Glutamatergic neuron (in vitro differentiated cells): ENCODE results near the gene LDLR. TPM values are rescaled to one million over a fixed set of nuclear protein-coding genes. Genes with fewer than 3 reads are reported as not detected.
A peak's percentile ranks its signal among the peaks of the same experiment; 100 is the strongest.
"Not testable (repeated sequence)": the region's sequence is repeated elsewhere in the genome, so short reads cannot be mapped to it uniquely, and the experiment has no call there.

Experiments used
- DNase-seq: peaks from one replicate; pipeline ENCODE4 v3.0.0; 2022
- H3K27ac Mint-ChIP-seq: one replicate; pipeline ENCODE4 v1.8.0; 2020; ENCODE audit warnings: mild to moderate bottlenecking, mixed read lengths, inconsistent platforms; ENCODE audit not compliant: unreplicated experiment
- H3K27me3 Mint-ChIP-seq: one replicate; pipeline ENCODE4 v1.8.0; 2020; ENCODE audit warnings: mild to moderate bottlenecking, moderate library complexity, mixed read lengths, inconsistent platforms; ENCODE audit not compliant: unreplicated experiment
- H3K36me3 Mint-ChIP-seq: one replicate; pipeline ENCODE4 v1.8.0; 2020; ENCODE audit warnings: mild to moderate bottlenecking, mixed read lengths, inconsistent platforms; ENCODE audit not compliant: unreplicated experiment
- H3K4me1 Mint-ChIP-seq: one replicate; pipeline ENCODE4 v1.8.0; 2020; ENCODE audit warnings: mild to moderate bottlenecking, low read depth, mixed read lengths, inconsistent platforms; ENCODE audit not compliant: unreplicated experiment
- H3K4me3 Mint-ChIP-seq: one replicate; pipeline ENCODE4 v1.8.0; 2020; ENCODE audit warnings: mild to moderate bottlenecking, mixed read lengths, inconsistent platforms; ENCODE audit not compliant: unreplicated experiment
- H3K9me3 Mint-ChIP-seq: one replicate; pipeline ENCODE4 v1.8.0; 2020; ENCODE audit warnings: mild to moderate bottlenecking, moderate library complexity, mixed read lengths, inconsistent platforms; ENCODE audit not compliant: unreplicated experiment
- CTCF ChIP-seq: fragments of 200-600 bp; sonication (generic); IDR thresholded peaks from one replicate; pipeline ENCODE4 v1.5.0; 2021; ENCODE audit not compliant: partially characterized antibody, unreplicated experiment
- microRNA-seq: library from miRNA; unstranded; fragments of <30 nt; microRNA quantifications from one replicate; pipeline ENCODE4, GENCODE V29; 2020; ENCODE audit not compliant: unreplicated experiment
- total RNA-seq: library from RNA; stranded (reverse); fragmentation: NEBNext Ultra II Directional; extraction: Animal tissue kit (Norgen Biotek cat#: 25700); gene quantifications from one replicate; pipeline ENCODE4 v1.2.1, GENCODE V29; 2021; ENCODE audit not compliant: unreplicated experiment

Gene LDLR
- total RNA-seq, 1 donor from 2014 or later: 147 TPM

GRCh38 chr19:11177592-11177991 lies 88.3 kb downstream of the LDLR start:
- Mint-ChIP-seq H3K36me3 (no peaks in the 10 kb centered on the region), H3K9me3 (peaks cover 1% of the 10 kb centered on the region), H3K4me3 (no peak overlapping the region), H3K27me3 (peaks cover 3% of the 10 kb centered on the region), H3K4me1 (no peaks in the 10 kb centered on the region), H3K27ac (no peak overlapping the region)
- no peak for TF ChIP-seq CTCF
- no peak for DNase-seq

DNA sequence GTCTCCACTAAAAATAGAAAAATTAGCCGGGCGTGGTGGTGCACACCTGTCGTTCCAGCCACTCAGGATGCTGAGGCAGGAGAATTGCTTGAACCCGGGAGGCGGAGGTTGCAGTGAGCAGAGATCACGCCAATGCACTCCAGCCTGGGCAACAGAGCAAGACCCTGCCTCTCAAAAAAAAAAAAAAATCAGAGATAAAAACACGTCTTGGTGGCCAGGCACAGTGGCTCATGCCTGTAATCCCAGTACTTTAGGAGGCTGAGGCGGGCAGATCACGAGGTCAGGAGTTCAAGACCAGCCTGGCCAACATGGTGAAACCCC lies 89.8 kb downstream of the LDLR start:
- not testable (repeated sequence) for DNase-seq, H3K27ac Mint-ChIP-seq, H3K36me3 Mint-ChIP-seq, H3K9me3 Mint-ChIP-seq, H3K4me1 Mint-ChIP-seq, H3K27me3 Mint-ChIP-seq, H3K4me3 Mint-ChIP-seq

DNA sequence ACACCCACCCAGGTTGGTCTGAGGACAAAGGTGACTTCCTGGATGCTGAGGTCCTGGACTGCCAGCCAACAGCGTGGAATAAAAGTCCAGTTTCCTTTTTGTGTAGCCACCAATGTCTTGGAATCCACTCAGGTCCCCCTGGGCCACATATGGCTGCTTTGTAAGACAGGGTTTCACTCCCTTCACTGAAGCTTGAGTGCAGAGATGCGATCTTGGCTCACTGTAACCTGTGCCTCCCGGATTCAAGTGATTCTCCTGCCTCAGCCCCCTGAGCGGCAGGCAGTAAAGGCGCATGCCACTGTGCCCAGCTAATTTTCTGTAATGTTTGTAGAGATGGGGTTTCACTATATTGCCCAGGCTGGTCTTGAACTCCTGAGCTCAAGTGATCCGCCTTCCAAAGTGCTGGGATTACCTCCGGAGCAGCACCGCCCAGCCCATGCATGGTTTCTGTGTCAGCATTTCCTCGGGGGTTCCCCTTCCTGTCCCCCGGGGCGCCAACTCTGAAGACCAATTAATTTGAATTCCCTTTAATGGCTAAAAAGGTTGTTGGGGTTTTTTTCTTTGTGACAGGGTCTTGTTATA lies 90.5 kb downstream of the LDLR start:
- Mint-ChIP-seq H3K27me3 (peaks cover 2% of the 10 kb centered on the region), H3K4me1 (no peaks in the 10 kb centered on the region), H3K27ac (no peak overlapping the region), H3K9me3 (peaks cover 1% of the 10 kb centered on the region), H3K36me3 (peaks cover 6% of the 10 kb centered on the region), H3K4me3 (no peak overlapping the region)
- TF ChIP-seq CTCF: no peak
- DNase-seq: no peak

DNA sequence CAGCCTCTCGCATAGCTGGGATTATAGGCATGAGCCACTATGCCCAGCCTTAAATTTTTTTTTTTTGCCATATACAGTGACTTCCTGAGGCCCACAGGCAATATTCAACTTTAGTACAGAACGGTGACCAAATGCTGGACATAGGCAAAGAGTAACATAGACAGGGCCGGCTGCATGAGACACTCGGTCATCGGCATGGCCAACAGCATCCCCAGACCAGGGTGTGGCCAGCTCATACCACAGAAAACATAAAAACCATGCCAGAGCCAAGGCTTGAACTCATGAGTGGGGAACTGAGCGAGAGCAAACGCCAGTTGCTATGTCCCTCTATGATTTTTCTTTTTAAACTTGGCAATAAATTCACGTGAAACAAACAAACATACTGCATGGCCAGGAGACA lies 91.1 kb downstream of the LDLR start:
- no peak for TF ChIP-seq CTCF
- H3K4me3 Mint-ChIP-seq: no peak overlapping the region
- H3K4me1 Mint-ChIP-seq: no peaks in the 10 kb centered on the region
- H3K36me3 Mint-ChIP-seq: peaks cover 6% of the 10 kb centered on the region
- peaks cover 1% of the 10 kb centered on the region for H3K9me3 Mint-ChIP-seq
- no peak overlapping the region for H3K27ac Mint-ChIP-seq
- H3K27me3 Mint-ChIP-seq: peaks cover 2% of the 10 kb centered on the region
- no peak for DNase-seq

GRCh38 chr19:11180975-11181374 lies 91.7 kb downstream of the LDLR start:
- H3K27ac Mint-ChIP-seq: not testable (repeated sequence)

GRCh38 chr19:11181488-11181887 lies 92.2 kb downstream of the LDLR start:
- Mint-ChIP-seq H3K36me3 (peaks cover 6% of the 10 kb centered on the region), H3K27me3 (peaks cover 2% of the 10 kb centered on the region), H3K4me3 (no peak overlapping the region), H3K4me1 (no peaks in the 10 kb centered on the region), H3K27ac (no peak overlapping the region), H3K9me3 (peaks cover 3% of the 10 kb centered on the region)
- DNase-seq: no peak
- no peak for TF ChIP-seq CTCF

More at GRCh38 chr19:11180975-11181374, 91.7 kb downstream of the LDLR start:
- not testable (repeated sequence) for H3K4me1 Mint-ChIP-seq, H3K9me3 Mint-ChIP-seq, H3K27me3 Mint-ChIP-seq, H3K36me3 Mint-ChIP-seq, DNase-seq, H3K4me3 Mint-ChIP-seq

Small RNA genes lying within 50 kb of the gene (microRNA-seq; reads per million reads assigned to microRNA genes)
- 35.1 reads per million, percentile 65 among the genes with 10 or more reads in this experiment for gene MIR6886

Other genes starting within 250 kb of the LDLR start
- gene C19orf38, start 241.0 kb upstream of the LDLR start, total RNA-seq: 0.44 TPM
- gene CARM1, start 217.9 kb upstream of the LDLR start, total RNA-seq: 133 TPM
- 47.2 TPM for gene YIPF2, start 160.8 kb upstream of the LDLR start, total RNA-seq
- gene TIMM29, start 160.7 kb upstream of the LDLR start, total RNA-seq: 31.8 TPM
- gene SMARCA4, start 128.4 kb upstream of the LDLR start, total RNA-seq: 513 TPM
- 3.8 TPM for gene SPC24, start 66.3 kb downstream of the LDLR start, total RNA-seq
- 23.0 TPM for gene KANK2, start 108.1 kb downstream of the LDLR start, total RNA-seq
- not detected for gene ANGPTL8, start 150.2 kb downstream of the LDLR start, total RNA-seq
- gene DOCK6, start 173.1 kb downstream of the LDLR start, total RNA-seq: 260 TPM
- gene TSPAN16, start 206.7 kb downstream of the LDLR start, total RNA-seq: not detected